ENCODE measurements around the gene SARNP.

DNA sequence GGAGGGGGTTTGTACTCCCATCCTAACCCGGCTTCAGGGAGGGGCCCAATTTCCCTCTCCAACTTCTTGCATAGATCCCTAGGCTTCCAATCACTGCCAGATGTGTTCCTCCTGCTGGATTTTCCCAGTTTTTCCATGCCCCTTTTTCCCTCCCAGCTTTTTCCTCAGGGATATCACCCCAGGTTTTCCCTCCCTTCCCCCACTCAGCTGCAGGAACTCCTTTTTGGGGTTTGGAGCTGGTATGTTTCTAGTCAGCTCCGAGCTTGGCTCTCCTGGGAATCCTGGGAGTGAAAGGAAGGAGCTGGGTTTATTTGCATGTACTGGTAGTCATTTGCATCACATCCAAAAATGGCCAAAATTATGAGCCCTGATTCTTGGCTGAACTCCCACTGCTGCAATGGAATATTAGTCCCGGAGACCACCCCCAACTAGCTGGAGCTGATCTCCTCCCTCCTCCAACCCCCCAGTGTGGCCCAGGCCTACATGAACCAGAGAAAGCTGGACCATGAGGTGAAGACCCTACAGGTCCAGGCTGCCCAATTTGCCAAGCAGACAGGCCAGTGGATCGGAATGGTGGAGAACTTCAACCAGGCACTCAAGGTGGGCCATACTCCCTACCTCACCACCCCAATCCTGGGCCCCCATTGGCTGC lies 98.8 kb downstream of the SARNP start:
- TF ChIP-seq POLR2A (IDR thresholded peaks at IDR 0.05) = no peak
- TF ChIP-seq, protein P1, sequence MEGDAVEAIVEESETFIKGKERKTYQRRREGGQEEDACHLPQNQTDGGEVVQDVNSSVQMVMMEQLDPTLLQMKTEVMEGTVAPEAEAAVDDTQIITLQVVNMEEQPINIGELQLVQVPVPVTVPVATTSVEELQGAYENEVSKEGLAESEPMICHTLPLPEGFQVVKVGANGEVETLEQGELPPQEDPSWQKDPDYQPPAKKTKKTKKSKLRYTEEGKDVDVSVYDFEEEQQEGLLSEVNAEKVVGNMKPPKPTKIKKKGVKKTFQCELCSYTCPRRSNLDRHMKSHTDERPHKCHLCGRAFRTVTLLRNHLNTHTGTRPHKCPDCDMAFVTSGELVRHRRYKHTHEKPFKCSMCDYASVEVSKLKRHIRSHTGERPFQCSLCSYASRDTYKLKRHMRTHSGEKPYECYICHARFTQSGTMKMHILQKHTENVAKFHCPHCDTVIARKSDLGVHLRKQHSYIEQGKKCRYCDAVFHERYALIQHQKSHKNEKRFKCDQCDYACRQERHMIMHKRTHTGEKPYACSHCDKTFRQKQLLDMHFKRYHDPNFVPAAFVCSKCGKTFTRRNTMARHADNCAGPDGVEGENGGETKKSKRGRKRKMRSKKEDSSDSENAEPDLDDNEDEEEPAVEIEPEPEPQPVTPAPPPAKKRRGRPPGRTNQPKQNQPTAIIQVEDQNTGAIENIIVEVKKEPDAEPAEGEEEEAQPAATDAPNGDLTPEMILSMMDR (IDR thresholded peaks at IDR 0.05 in 4 of 5, conservative IDR thresholded peaks at IDR 0.05 in 1 of 5) = no peak

Measured in gastrocnemius medialis (tissue), 4 donors.